Liver (tissue), 9 donors: ENCODE measurements around the gene TMOD4. TPM values are rescaled to one million over a fixed set of nuclear protein-coding genes. Genes with fewer than 3 reads are reported as not detected.

ENCODE experiments used
- DNase-seq: peaks from one replicate; pipeline ENCODE4 v3.0.0-alpha.2; 2017; ENCODE audit warnings: low spot score
- H3K27ac ChIP-seq, 2 donors: one replicate each; pipeline ENCODE4 v1.7.0; 2013; ENCODE audit warnings: inconsistent platforms in 2 of 2, low read length in 2 of 2, control low read depth in 1 of 2, low read depth in 1 of 2, mild to moderate bottlenecking in 1 of 2
- H3K27me3 ChIP-seq, 4 donors: one replicate each; pipeline versions ENCODE4 v1.6.1 to v1.7.0; 2013; ENCODE audit warnings: low read length in 3 of 4, inconsistent platforms in 1 of 4, mild to moderate bottlenecking in 1 of 4, moderate library complexity in 1 of 4; ENCODE audit not compliant: control insufficient read depth in 4 of 4, insufficient read depth in 4 of 4
- H3K36me3 ChIP-seq, 4 donors: one replicate each; pipeline versions ENCODE4 v1.6.1 to v1.7.0; 2013; ENCODE audit warnings: low read length in 3 of 4, mild to moderate bottlenecking in 3 of 4, low read depth in 1 of 4, moderate library complexity in 1 of 4; ENCODE audit not compliant: control insufficient read depth in 4 of 4, insufficient read depth in 3 of 4
- H3K4me1 ChIP-seq, 4 donors: one replicate each; pipeline versions ENCODE4 v1.6.1 to v1.7.0; 2013; ENCODE audit warnings: low read length in 3 of 4, mild to moderate bottlenecking in 3 of 4, moderate library complexity in 1 of 4; ENCODE audit not compliant: control insufficient read depth in 4 of 4, insufficient read depth in 4 of 4
- H3K4me3 ChIP-seq, 3 donors: one replicate each; pipeline versions ENCODE4 v1.6.1 to v1.7.0; 2013; ENCODE audit warnings: low read length in 3 of 3, control low read depth in 1 of 3, low read depth in 1 of 3, mild to moderate bottlenecking in 1 of 3
- H3K9ac ChIP-seq, 2 donors: one replicate each; pipeline ENCODE4 v1.7.0; 2013; ENCODE audit warnings: low read length in 2 of 2, mild to moderate bottlenecking in 2 of 2, moderate library complexity in 2 of 2, control low read depth in 1 of 2, low read depth in 1 of 2
- H3K9me3 ChIP-seq, 4 donors: one replicate each; pipeline versions ENCODE4 v1.6.1 to v1.7.0; 2013; ENCODE audit warnings: low read length in 3 of 4; ENCODE audit not compliant: control insufficient read depth in 4 of 4
- EGR1 ChIP-seq, 2 donors: IDR thresholded peaks; 2 replicates each; pipeline ENCODE4 v1.6.1; 2016 to 2018; ENCODE audit warnings: antibody characterized with exemption in 2 of 2, low read depth in 2 of 2
- FOXA1 ChIP-seq: IDR thresholded peaks from 2 replicates; pipeline ENCODE4 v1.6.1; 2016; ENCODE audit warnings: antibody characterized with exemption
- FOXA2 ChIP-seq: IDR thresholded peaks from 2 replicates; pipeline ENCODE4 v1.6.1; 2016; ENCODE audit warnings: antibody characterized with exemption
- HNF4A ChIP-seq, 2 donors: conservative IDR thresholded peaks; 2 replicates each; pipeline ENCODE4 v1.6.1; 2016; ENCODE audit warnings: antibody characterized with exemption in 2 of 2, mild to moderate bottlenecking in 2 of 2
- HNF4G ChIP-seq: IDR thresholded peaks from 2 replicates; pipeline ENCODE4 v1.6.1; 2016; ENCODE audit warnings: antibody characterized with exemption
- NR2F2 ChIP-seq: IDR thresholded peaks from 2 replicates; pipeline ENCODE4 v1.6.1; 2016; ENCODE audit warnings: antibody characterized with exemption
- RAD21 ChIP-seq, 2 donors: IDR thresholded peaks; 2 replicates each; pipeline ENCODE4 v1.6.1; 2016; ENCODE audit warnings: antibody characterized with exemption in 2 of 2, mild to moderate bottlenecking in 2 of 2
- REST ChIP-seq: IDR thresholded peaks from 2 replicates; pipeline ENCODE4 v1.6.1; 2016; ENCODE audit warnings: antibody characterized with exemption, mild to moderate bottlenecking
- SP1 ChIP-seq: IDR thresholded peaks from 2 replicates; pipeline ENCODE4 v1.6.1; 2018; ENCODE audit warnings: antibody characterized with exemption, mild to moderate bottlenecking
- TAF1 ChIP-seq: conservative IDR thresholded peaks from 2 replicates; pipeline ENCODE4 v1.6.1; 2016; ENCODE audit warnings: antibody characterized with exemption, mild to moderate bottlenecking
- YY1 ChIP-seq: IDR thresholded peaks from 2 replicates; pipeline ENCODE4 v1.6.1; 2016; ENCODE audit warnings: antibody characterized with exemption, mild to moderate bottlenecking
- WGBS: extraction: QIAGEN DNeasy Blood & Tissue Kit; methylation state at CpG from one replicate; pipeline ENCODE4 v1.1.7; 2013; 5-methylcytosine and 5-hydroxymethylcytosine counted together
- polyA plus RNA-seq, 2 donors: library from polyadenylated mRNA; stranded (reverse) in 1 of 2; unstranded in 1 of 2; fragments of 200-250 nt in 1 of 2; fragments of >200 nt in 1 of 2; fragmentation: Nextera tagmentation in 1 of 2; extraction: Ambion mirVana in 1 of 2; gene quantifications; one replicate each; pipeline versions ENCODE4 v1.2.1 to v1.2.3, GENCODE V29; 2013 to 2015
- total RNA-seq, 2 donors: library from RNA; depleted of rRNA; stranded (reverse); fragments of >200 nt; gene quantifications; one replicate each; pipeline ENCODE4 v1.2.3, GENCODE V29; 2014
- TF ChIP-seq, protein P1 (sequence below): IDR thresholded peaks from 2 replicates; pipeline ENCODE4 v1.6.1; 2016; ENCODE audit warnings: antibody characterized with exemption
- TF ChIP-seq, protein P2 (sequence below): IDR thresholded peaks from 2 replicates; pipeline ENCODE4 v1.6.1; 2016; ENCODE audit warnings: antibody characterized with exemption
- TF ChIP-seq, protein P3 (sequence below): IDR thresholded peaks from 2 replicates; pipeline ENCODE4 v1.6.1; 2016; ENCODE audit warnings: antibody characterized with exemption
- donor health status: healthy.
- donor health status: healthy.
- donor health status: healthy.
- donor health status: healthy.
- donor health status: healthy.

Gene TMOD4
- total and polyA plus RNA-seq, 4 donors = not detected

DNA sequence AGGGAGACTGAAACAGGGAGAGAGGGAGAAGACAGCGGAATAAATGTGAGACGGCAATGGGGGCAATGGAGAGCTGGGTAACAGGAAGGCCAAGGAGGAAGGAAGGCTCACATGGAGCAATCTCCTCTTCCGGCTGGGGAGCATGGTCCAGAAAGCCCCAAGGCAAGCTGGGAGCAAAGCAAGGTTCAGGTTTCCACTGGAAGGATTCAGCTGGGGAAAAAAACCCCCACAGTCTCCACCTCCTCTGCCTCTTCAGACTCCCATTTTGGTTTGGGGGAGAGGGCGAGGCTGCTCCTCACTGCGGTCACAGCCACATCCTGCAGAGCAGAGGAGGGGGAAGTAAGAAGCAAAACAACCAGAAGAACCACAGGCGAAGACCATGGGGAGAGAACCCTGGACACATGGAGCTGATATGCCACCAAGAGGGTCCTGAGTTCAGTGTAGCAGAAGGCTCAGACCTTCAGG is 18.7 kb downstream of the TMOD4 start:
- Histone ChIP-seq H3K27ac (peak overlapping the region; percentile 58 to 74), H3K9ac (peak overlapping the region; percentile 1 to 64), H3K4me3 (peak overlapping the region in 2 of 3 donors; percentile 6 to 24), H3K9me3 (no peaks in the 10 kb centered on the region), H3K4me1 (peaks cover 0 to 3% (median 0%) of the 10 kb centered on the region in 4 donors), H3K36me3 (peaks cover 2 to 35% (median 14%) of the 10 kb centered on the region in 4 donors), H3K27me3 (no peaks in the 10 kb centered on the region)
- no peak for DNase-seq
- WGBS = 69% methylated on average over 6 of the region's 6 CpGs
- no peak for TF ChIP-seq FOXA2
- TF ChIP-seq HNF4G = no peak
- no peak for TF ChIP-seq RAD21 (IDR thresholded peaks at IDR 0.05)
- TF ChIP-seq NR2F2 = no peak
- TF ChIP-seq, protein P1, sequence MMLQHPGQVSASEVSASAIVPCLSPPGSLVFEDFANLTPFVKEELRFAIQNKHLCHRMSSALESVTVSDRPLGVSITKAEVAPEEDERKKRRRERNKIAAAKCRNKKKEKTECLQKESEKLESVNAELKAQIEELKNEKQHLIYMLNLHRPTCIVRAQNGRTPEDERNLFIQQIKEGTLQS = no peak
- TF ChIP-seq YY1 = no peak
- TF ChIP-seq, protein P2, sequence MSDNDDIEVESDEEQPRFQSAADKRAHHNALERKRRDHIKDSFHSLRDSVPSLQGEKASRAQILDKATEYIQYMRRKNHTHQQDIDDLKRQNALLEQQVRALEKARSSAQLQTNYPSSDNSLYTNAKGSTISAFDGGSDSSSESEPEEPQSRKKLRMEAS = no peak
- TF ChIP-seq EGR1 (IDR thresholded peaks at IDR 0.05; ENCODE audit: low read depth in 2 of 2) = no peak

DNA sequence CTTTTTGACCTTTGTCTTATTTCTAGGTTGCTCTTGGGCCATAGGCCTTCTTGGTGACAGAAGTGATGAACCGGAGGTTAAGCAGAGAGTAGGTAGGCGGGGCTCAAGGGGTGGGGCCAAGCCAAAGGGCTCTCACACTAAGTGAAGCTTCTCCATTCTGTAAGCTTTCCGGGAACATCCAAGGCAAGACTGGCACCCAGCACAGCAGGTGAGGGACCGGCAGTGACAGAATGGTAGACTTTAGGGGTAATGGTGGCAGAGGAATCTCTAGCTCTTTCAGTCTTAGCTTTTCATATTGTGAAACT is 19.3 kb downstream of the TMOD4 start, which contains the start of gene TNFAIP8L2:
Gene TNFAIP8L2, plus strand, starts transcription at position 135 of the 305 bp plus-strand sequence. CDS start 2,049 bp downstream, outside the sequence.
- Histone ChIP-seq H3K27ac (peak within 1 kb of the TSS; percentile 58 to 74), H3K36me3 (peaks cover 2 to 33% (median 10%) of the 10 kb centered on the region in 4 donors), H3K4me3 (peak within 1 kb of the TSS in 2 of 3 donors; percentile 6 to 24), H3K4me1 (peaks cover 0 to 3% (median 0%) of the 10 kb centered on the region in 4 donors), H3K9ac (peak within 1 kb of the TSS; percentile 1 to 64), H3K27me3 (no peaks in the 10 kb centered on the region), H3K9me3 (no peaks in the 10 kb centered on the region)
- peak; percentile 66 for DNase-seq
- 57% methylated on average over 4 of the region's 4 CpGs for WGBS
- TF ChIP-seq, protein P1 = no peak
- TF ChIP-seq NR2F2 (no peak), TAF1 (no peak), REST (no peak), EGR1 (IDR thresholded peaks at IDR 0.05; ENCODE audit: low read depth in 2 of 2) (no peak), SP1 (no peak), HNF4G (no peak), FOXA1 (no peak), HNF4A (conservative IDR thresholded peaks at IDR 0.05) (no peak)
- TF ChIP-seq, protein P3, sequence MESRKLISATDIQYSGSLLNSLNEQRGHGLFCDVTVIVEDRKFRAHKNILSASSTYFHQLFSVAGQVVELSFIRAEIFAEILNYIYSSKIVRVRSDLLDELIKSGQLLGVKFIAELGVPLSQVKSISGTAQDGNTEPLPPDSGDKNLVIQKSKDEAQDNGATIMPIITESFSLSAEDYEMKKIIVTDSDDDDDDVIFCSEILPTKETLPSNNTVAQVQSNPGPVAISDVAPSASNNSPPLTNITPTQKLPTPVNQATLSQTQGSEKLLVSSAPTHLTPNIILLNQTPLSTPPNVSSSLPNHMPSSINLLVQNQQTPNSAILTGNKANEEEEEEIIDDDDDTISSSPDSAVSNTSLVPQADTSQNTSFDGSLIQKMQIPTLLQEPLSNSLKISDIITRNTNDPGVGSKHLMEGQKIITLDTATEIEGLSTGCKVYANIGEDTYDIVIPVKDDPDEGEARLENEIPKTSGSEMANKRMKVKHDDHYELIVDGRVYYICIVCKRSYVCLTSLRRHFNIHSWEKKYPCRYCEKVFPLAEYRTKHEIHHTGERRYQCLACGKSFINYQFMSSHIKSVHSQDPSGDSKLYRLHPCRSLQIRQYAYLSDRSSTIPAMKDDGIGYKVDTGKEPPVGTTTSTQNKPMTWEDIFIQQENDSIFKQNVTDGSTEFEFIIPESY = no peak
- TF ChIP-seq, protein P2 = no peak
